Retina (tissue), 1 donor: ENCODE data around the gene TBC1D22B.

Experiments
- DNase-seq: peaks from one replicate; pipeline ENCODE4 v3.0.0-alpha.2; 2016

The TBC1D22B gene

DNA sequence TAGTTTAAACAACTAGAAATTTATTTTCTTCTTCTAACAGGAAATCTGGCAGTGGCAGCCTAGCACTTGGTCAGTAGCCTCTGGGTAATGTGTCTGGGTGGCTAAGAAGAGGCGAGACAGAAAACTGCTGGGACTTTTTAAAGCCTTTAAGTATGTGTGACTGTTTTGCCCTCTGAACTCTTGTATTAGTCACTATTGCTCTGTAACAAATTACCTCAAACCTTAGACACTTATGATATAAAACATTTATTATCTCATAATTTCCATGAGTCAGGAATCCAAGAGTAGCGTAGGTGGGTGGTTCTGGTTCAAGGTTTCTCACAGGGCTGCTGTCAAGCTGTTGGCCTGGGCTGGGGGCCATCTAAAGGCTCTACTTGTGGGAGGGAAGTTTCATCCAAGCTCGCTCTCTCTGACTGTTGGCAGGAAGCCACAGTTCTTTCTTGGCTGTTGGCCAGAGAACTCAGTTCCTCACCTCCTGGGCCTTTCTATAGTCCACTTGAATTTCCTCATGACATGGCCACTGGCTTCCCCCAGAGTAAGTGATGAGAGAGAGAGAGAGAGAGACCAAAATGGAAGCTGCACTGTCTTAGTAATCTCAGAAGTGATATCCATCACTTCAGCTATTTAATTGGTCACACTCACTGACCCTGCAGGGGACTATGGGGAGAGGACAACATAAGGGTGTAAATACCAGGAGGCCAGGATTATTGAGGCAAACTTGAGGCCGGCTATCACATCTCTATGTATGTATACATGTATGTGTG lies 17.4 kb upstream of the TBC1D22B start:
- DNase-seq, result no peak

DNA sequence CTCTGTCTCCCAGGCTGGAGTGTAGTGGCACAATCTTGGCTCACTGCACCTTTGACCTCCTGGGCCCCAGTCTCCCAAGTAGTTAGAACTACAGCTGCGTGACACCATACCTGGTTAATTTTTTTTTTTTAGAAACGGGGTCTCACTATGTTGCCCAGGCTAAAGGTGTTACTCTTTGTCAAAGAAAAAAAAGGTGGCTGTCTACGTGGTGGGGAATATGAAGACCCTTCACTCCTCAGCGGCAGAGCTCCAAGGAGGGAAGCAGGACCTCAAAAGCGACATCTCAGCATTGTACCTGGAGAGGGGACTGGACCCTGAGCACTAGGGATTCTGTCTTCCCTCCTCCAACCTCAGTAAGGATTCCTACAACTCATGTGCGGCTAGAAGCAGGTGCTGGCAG lies 16.4 kb upstream of the TBC1D22B start:
- no peak for DNase-seq

DNA sequence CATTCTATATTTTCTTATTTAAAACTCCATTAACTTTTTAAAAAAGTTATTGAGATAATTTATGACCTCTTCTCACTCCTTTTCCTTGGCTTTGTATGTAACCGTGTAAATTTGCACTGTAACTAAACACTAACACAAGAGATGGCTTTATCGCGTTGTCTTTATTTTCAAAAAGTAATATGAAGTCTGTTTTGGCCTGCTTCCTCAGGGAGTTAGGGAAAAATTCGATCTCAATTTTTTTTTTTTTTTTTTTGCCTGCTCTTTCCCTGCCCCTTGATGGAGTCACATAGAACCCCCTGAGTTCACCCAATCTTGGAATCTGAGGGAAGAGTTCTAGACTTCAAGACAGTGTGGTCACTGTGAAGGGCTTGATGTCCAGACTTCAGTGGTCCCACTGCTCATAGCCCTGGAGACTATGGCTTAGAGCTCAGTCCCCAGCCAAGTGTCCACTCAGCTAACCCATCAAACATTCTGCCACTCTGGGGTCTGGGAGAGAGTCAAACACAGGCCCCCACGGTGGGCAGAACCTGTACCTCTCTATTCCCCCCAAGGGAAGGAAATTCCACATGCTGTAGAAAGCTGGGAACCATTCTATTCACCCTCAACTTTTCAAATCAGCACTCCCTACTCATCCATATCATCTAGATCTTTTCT lies 15.7 kb upstream of the TBC1D22B start:
- DNase-seq, result no peak

GRCh38 chr6:37242429-37243052 lies 15.0 kb upstream of the TBC1D22B start:
- no peak for DNase-seq

DNA sequence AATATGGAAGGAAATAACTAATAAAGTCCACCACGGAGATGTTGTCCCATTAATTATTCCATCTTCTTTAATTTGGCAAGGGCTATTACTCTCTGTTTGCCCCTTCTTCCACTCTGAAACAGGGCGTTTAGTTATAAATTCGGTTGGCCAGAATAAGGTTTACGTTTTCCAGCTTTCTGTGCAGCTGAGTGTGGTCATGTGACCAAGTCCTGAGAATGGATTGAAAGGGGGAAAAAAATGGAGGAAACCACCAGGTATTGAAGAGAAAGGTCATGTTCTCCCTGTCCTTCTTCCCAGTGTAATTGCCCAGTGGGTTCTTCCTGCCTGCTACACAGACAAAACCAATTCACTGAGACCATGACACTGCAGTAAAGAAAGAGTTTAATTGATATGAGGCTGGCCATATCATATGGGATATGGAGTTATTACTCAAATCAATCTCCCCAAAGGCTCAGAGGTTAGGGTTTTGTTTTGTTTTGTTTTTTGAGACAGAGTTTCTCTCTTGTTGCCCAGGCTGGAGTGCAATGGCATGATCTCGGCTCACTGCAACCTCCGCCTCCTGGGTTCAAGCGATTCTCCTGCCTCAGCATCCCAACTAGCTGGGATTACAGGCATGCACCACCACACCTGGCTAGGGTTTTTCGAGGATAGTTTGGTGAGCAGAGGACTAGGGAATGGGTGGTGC lies 14.3 kb upstream of the TBC1D22B start:
- DNase-seq, result no peak

DNA sequence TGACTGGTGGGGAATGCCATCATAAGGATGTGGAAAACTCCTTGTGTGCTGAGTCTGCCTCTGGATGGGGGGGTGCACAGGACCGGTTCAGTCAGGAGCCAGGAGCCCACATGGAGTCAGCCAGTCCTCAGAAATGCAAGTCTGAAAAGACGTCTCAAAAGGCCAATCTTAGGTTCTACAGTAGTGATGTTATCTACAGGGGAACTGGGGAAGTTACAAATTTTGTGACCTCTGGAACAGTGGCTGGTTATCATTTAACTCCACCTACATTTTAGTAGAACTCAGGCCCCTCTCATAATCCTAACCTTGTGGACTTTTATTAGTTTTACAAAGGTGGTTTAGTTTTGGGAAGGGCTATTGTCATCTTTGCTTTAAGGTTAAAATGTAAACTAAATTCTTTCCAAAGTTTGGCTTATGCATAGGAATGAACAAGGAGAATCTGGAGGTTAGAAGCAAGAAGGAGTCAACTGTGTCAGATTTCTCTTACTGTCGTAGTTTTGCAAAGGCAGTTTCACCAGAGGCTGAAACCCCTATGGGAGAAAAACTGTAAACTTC lies 13.7 kb upstream of the TBC1D22B start:
- DNase-seq, result no peak

- no peak for DNase-seq
Measured at GRCh38 chr6:37244430-37245310, 12.9 kb upstream of the TBC1D22B start.

- no peak for DNase-seq
Measured at GRCh38 chr6:37251211-37251780, 6.3 kb upstream of the TBC1D22B start.

DNA sequence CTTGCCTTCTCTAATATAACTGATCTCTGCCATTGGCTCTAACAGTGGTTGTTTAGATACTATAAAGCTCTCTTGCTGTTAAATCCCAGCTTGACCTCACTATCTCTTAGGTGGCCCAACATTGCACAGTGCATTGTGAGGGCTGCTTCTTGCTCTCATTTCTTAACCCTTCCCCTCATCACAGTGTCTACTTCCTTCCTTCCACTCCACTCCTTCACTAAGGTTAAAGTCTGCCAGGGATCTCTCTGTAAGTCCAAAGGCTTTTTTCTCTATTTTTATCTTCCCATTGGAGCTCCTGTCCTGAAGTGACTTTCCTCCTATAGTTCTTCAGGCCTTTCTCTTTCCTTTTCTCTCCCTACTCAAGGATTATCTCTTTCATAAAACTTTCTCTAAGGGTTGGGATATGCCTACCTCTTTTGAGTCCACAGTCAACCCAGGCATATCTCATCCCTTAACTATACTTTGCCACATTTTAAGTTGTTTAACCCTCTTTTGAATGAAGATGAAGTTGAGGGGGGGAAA lies 4.0 kb upstream of the TBC1D22B start:
- DNase-seq, result no peak

- DNase-seq, result no peak
Measured at GRCh38 chr6:37254881-37255280, 2.7 kb upstream of the TBC1D22B start.

- no peak for DNase-seq
Measured at GRCh38 chr6:37256692-37257319, 766 bp upstream of the TBC1D22B start.

GRCh38 chr6:37257320-37257633 lies 295 bp upstream of the TBC1D22B start:
- no peak for DNase-seq

DNA sequence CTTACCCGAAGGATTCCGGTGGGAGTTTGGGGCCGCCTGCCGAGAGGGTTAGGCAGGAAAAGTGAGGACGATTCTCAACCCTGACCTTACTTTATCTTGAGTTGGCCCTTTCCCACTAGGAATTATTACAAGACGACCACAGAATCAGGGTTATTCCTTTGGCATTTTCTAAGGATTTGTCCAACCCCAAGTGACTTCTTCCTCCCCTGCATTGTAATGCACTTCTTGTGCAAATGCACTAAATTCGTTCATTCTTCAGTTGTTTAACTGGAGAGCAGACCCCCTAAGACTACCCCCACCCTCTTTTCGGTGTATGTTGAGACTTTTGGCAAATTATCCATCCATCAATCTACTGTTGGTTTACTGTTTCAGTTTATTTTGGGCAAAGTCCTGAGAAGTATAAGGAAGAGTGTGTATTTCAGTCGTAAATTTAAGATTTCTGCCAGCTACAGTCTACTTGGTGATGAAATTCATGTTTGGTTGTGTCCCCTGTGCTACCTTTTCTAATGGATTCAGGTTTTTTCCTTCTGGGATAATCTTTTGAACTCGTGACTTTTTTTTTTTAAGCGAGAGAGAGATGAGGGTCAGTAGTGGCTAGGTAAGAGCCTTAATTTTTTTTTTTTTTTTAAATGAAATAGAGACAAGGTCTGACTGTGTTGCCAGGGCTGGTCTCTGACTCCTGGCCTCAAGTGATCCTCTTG lies 983 bp downstream of the TBC1D22B start:
- no peak for DNase-seq

- no peak for DNase-seq
Measured at GRCh38 chr6:37259191-37259590, 1.6 kb downstream of the TBC1D22B start.

DNA sequence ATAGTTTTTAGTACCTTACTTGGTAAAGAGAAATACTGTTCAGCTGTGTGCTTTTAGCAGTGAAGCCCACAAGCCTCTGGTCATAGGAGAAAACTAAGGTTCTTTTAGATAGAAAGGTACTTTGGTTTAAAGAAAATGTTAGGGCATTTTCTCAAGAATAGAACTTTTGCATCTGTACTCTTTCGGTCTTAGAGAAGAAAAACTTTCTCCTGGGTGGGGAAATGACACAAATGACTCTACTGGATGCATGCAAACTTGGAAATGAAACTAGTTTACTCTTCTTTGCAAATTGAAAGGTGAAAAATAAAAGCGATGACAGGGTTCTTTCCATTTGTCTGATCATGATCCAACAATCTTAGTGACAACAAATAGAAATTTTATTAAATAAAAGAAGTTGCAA lies 2.5 kb downstream of the TBC1D22B start:
- no peak for DNase-seq

GRCh38 chr6:37260444-37260843 lies 2.9 kb downstream of the TBC1D22B start:
- no peak for DNase-seq

- DNase-seq, result no peak
Measured at GRCh38 chr6:37261198-37261597, 3.6 kb downstream of the TBC1D22B start.

GRCh38 chr6:37262446-37263026 lies 5.0 kb downstream of the TBC1D22B start:
- DNase-seq, result no peak

- DNase-seq, result no peak
Measured at GRCh38 chr6:37265001-37265400, 7.4 kb downstream of the TBC1D22B start.

GRCh38 chr6:37265860-37266259 lies 8.3 kb downstream of the TBC1D22B start:
- DNase-seq, result no peak
